ENCODE results near the gene DNAJC1.

DNA sequence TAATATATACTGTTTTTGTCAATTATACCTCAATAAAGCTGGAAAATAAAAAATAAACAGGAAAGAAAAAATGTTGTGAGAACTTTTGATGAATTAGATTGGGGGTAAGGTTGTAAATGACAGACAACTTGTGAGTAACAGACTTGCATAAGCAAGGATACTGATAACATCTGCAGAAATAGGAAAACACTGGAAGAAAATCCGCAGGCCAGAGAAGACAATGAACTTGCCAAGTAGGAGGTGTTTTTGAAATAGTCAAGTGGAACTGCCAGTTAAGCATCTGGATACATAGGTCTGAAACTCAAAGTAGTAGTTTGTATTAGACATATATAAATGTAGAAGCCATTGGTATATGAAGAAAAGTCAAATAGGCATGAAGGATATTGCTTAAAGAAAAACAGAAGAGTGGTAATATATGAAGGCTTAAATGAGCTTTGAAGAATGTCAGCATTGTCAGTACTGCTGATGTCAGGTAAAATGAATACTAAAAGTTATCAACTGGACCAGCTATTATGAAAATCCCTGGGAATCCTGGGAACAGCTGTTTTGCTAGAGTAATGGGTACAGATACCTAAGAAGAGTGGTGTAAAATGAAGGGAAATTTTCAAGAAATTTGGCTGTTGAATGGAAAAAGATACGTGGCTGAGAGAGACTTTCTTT lies 58.7 kb downstream of the DNAJC1 start:
- TF ChIP-seq, protein P1, sequence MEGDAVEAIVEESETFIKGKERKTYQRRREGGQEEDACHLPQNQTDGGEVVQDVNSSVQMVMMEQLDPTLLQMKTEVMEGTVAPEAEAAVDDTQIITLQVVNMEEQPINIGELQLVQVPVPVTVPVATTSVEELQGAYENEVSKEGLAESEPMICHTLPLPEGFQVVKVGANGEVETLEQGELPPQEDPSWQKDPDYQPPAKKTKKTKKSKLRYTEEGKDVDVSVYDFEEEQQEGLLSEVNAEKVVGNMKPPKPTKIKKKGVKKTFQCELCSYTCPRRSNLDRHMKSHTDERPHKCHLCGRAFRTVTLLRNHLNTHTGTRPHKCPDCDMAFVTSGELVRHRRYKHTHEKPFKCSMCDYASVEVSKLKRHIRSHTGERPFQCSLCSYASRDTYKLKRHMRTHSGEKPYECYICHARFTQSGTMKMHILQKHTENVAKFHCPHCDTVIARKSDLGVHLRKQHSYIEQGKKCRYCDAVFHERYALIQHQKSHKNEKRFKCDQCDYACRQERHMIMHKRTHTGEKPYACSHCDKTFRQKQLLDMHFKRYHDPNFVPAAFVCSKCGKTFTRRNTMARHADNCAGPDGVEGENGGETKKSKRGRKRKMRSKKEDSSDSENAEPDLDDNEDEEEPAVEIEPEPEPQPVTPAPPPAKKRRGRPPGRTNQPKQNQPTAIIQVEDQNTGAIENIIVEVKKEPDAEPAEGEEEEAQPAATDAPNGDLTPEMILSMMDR (IDR thresholded peaks at IDR 0.05; ENCODE audit: borderline replicate concordance, extremely low read depth, low read length, poor library complexity, severe bottlenecking): no peak
- TF ChIP-seq EZH2 (IDR thresholded peaks at IDR 0.05; ENCODE audit: borderline replicate concordance, low read depth, low read length, severe bottlenecking): no peak
